Transverse colon (tissue), 4 donors: ENCODE results near the gene GPN2.
"Not testable (repeated sequence)": the region's sequence is repeated elsewhere in the genome, so short reads cannot be mapped to it uniquely, and the experiment has no call there.

Experiments used
- CTCF ChIP-seq, 5 experiments: fragments of 200-600 bp in 3 of 5; fragments of 450-650 bp in 2 of 5; sonication (generic) in 3 of 5; IDR thresholded peaks; 1 replicate in 2 of 5; 2 replicates in 3 of 5; pipeline ENCODE4 v1.5.1; 2016 to 2017; ENCODE audit warnings: antibody characterized with exemption in 5 of 5, inconsistent platforms in 3 of 5, mild to moderate bottlenecking in 2 of 5, moderate library complexity in 1 of 5
- POLR2A ChIP-seq: fragments of 450-650 bp; IDR thresholded peaks from one replicate; pipeline ENCODE4 v1.6.1; 2016; ENCODE audit warnings: antibody characterized with exemption, mild to moderate bottlenecking, moderate library complexity
- POLR2AphosphoS5 ChIP-seq, 3 donors: sonication (generic); formaldehyde crosslinking; IDR thresholded peaks; one replicate each; pipeline ENCODE4 v1.6.1; 2016; ENCODE audit warnings: antibody characterized with exemption in 3 of 3

GRCh38 chr1:26847826-26848225 lies 42.3 kb downstream of the GPN2 start:
- peak in 1 of 3 donors; percentile 50 for TF ChIP-seq POLR2AphosphoS5 (IDR thresholded peaks at IDR 0.05)
- TF ChIP-seq POLR2A; CTCF (IDR thresholded peaks at IDR 0.05): not testable (repeated sequence)
